ENCODE data around the gene ZNF770.
"Not testable (repeated sequence)": the region's sequence is repeated elsewhere in the genome, so short reads cannot be mapped to it uniquely, and the experiment has no call there.

The ZNF770 gene

DNA sequence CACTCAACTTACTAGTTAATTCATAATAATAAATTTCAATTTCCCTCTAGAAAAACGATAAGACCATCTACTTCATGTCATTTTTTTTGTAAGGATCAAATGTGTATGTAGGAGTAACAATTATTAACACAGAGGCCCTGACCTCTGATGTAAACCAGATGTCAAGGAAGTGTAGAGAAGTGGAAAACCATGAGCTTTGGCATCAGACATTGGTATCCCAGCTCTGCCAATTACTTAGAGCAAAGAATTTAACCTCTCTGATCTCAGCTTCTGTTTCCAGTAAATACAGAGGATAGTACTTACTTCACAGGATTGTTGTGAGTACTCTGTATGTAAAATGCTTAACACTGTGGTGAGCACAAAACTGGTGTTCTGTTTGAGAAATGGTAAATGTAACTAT, 36.1 kb downstream of the ZNF770 start:
- Mint-ChIP-seq H3K27ac (no peak overlapping the region), H3K27me3 (no peaks in the 10 kb centered on the region), H3K36me3 (peaks cover 22 to 38% of the 10 kb centered on the region in 2 donors), H3K4me1 (no peaks in the 10 kb centered on the region), H3K4me3 (no peak overlapping the region), H3K9me3 (no peaks in the 10 kb centered on the region)
- DNase-seq (no peak), ATAC-seq (replicated peaks) (no peak)

GRCh38 chr15:34944936-34945335, 43.2 kb downstream of the ZNF770 start:
- Mint-ChIP-seq H3K36me3 (peaks cover 22 to 38% of the 10 kb centered on the region in 2 donors), H3K4me3 (no peak overlapping the region), H3K27me3 (no peaks in the 10 kb centered on the region), H3K27ac (no peak overlapping the region), H3K9me3 (no peaks in the 10 kb centered on the region), H3K4me1 (no peaks in the 10 kb centered on the region)
- DNase-seq = no peak
- no peak for ATAC-seq (replicated peaks)

DNA sequence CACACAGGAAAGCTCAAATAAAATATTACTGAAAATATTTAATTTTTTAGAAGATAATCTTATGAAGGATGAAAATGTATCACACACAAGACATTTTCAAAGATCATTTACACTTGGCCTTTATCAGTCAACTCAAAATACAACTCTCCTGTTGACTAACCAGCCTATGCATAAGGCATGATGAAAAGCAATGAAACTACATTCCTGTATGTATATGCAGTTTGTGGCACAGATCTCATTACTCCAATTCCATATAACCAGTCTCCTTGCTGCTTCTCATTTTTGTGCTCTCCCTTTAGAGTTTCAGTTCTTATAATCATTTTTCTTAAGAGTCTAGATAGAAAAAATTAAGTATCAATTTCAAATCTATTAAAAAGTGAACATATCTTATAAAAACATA, 44.4 kb downstream of the ZNF770 start:
- no peak for ATAC-seq (replicated peaks)
- no peaks in the 10 kb centered on the region for H3K4me1 Mint-ChIP-seq
- no peaks in the 10 kb centered on the region for H3K9me3 Mint-ChIP-seq
- H3K4me3 Mint-ChIP-seq = no peak overlapping the region
- DNase-seq = no peak
- H3K27me3 Mint-ChIP-seq = no peaks in the 10 kb centered on the region
- peaks cover 25 to 41% of the 10 kb centered on the region in 2 donors for H3K36me3 Mint-ChIP-seq
- H3K27ac Mint-ChIP-seq = no peak overlapping the region

DNA sequence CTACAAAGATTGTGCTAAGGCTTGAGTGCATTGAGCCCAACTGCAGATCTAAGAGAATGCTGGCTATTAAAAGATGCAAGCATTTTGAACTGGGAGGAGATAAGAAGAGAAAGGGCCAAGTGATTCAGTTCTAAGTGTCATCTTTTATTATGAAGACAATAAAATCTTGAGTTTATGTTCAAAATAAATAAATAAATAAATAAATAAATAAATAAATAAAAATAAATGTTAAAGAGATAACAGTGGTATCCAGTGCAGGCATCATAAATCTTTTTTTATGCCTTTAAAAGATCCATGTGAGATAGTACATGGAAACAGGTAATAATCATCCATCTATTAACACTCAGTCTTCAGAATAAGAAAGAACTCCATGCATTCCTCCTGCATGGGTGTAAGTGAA, 44.8 kb downstream of the ZNF770 start:
- H3K27ac Mint-ChIP-seq; DNase-seq; H3K27me3 Mint-ChIP-seq; H3K4me1 Mint-ChIP-seq; ATAC-seq (replicated peaks); H3K4me3 Mint-ChIP-seq; H3K9me3 Mint-ChIP-seq: not testable (repeated sequence)
- H3K36me3 Mint-ChIP-seq = peaks cover 25 to 39% of the 10 kb centered on the region in 2 donors

GRCh38 chr15:34942363-34942762, 45.7 kb downstream of the ZNF770 start:
- Mint-ChIP-seq H3K9me3 (no peaks in the 10 kb centered on the region), H3K27me3 (no peaks in the 10 kb centered on the region), H3K27ac (no peak overlapping the region), H3K4me3 (no peak overlapping the region), H3K36me3 (peaks cover 22 to 36% of the 10 kb centered on the region in 2 donors), H3K4me1 (no peaks in the 10 kb centered on the region)
- DNase-seq (no peak), ATAC-seq (replicated peaks) (no peak)

DNA sequence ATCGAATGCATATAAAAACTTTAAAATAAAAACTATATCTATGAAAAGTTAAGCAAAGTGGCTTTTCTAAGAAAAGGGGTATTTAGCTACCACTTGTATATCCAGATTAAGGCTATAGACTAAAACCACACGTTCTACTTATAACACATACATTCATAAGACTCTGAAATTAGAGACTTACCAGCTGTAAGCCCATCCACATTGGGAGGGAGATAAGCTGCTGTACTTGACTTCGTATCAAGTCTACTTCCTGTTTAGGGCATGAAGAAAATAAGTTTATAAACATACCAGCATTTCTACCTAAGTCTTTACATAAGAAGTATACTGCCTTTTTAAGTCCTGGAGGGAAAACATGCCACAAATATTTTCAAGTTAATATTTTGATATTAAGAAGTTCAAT, 46.3 kb downstream of the ZNF770 start:
- Mint-ChIP-seq H3K4me1 (no peaks in the 10 kb centered on the region), H3K9me3 (no peaks in the 10 kb centered on the region), H3K4me3 (no peak overlapping the region), H3K27me3 (no peaks in the 10 kb centered on the region), H3K36me3 (peaks cover 22 to 35% of the 10 kb centered on the region in 2 donors), H3K27ac (no peak overlapping the region)
- DNase-seq (no peak), ATAC-seq (replicated peaks) (no peak)

GRCh38 chr15:34941185-34941698, 46.8 kb downstream of the ZNF770 start:
- Mint-ChIP-seq H3K9me3 (no peaks in the 10 kb centered on the region), H3K27ac (no peak overlapping the region), H3K36me3 (peaks cover 23 to 37% of the 10 kb centered on the region in 2 donors), H3K27me3 (no peaks in the 10 kb centered on the region), H3K4me1 (no peaks in the 10 kb centered on the region), H3K4me3 (no peak overlapping the region)
- ATAC-seq (replicated peaks) (no peak), DNase-seq (no peak)

DNA sequence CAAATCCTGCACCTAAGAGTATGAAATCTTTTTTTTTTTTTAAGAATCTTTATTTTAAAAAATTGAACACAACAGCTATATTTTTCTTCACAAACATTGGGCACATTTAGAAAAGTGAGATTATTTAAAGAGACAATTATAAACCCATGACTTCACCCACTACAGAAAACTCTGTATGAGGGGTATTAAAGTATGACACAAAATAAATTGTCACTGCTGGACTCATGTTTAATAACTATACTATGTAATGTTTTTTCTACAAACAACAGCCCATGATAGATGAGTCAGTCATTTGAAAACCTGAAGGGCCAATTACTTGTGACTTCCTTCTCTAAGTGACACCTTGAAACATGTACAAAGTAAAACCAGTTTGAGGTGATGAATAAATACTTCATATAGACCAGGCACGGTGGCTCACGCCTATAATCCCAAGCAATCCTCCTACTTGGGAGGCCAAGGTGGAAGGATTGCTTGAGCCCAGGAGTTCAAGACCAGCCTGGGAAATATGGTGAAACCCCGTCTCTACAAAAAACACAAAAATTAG, 54.6 kb downstream of the ZNF770 start:
- H3K4me3 Mint-ChIP-seq = no peak overlapping the region
- no peaks in the 10 kb centered on the region for H3K27me3 Mint-ChIP-seq
- peaks cover 35 to 45% of the 10 kb centered on the region in 2 donors for H3K36me3 Mint-ChIP-seq
- ATAC-seq (replicated peaks) (no peak), DNase-seq (no peak)
- peaks cover 0 to 2% of the 10 kb centered on the region in 2 donors for H3K9me3 Mint-ChIP-seq
- H3K4me1 Mint-ChIP-seq = no peaks in the 10 kb centered on the region
- H3K27ac Mint-ChIP-seq = no peak overlapping the region

DNA sequence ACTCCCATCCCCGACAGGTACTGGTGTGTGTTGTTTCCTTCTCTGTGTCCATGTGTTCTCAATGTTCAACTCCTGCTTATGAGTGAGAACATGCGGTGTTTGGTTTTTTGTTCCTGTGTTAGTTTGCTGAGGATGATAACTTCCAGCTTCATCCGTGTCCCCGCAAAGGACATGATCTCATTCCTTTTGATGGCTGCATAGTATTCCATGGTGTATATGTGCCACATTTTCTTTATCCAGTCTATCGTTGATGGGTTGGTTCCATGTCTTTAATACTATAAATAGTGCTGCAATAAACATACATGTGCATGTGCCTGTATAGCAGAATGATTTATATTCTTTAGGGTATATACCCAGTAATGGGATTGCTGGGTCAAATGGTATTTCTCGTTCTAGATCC, 59.7 kb downstream of the ZNF770 start:
- not testable (repeated sequence) for H3K4me1 Mint-ChIP-seq; ATAC-seq (replicated peaks); H3K27ac Mint-ChIP-seq; H3K27me3 Mint-ChIP-seq; DNase-seq; H3K4me3 Mint-ChIP-seq; H3K9me3 Mint-ChIP-seq
- H3K36me3 Mint-ChIP-seq = peaks cover 46 to 56% of the 10 kb centered on the region in 2 donors

All from stimulated activated naive B cell treated with anti-CD40 and anti-IgM and Interleukin-4, amounts not matched to agents 10 μg/mL and 1 μg/mL and 100 μg/mL, for 72 hours (primary cell).